H9 (cell line): ENCODE data around the gene ARHGAP24. TPM values are rescaled to one million over a fixed set of nuclear protein-coding genes. Genes with fewer than 3 reads are reported as not detected.
A peak's percentile ranks its signal among the peaks of the same experiment; 100 is the strongest.

Experiments used
- DNase-seq: peaks from one replicate; pipeline ENCODE4 v3.0.0-alpha.2; 2017
- H2AFZ ChIP-seq: one replicate; pipeline ENCODE4 v1.6.1; 2013; ENCODE audit warnings: mild to moderate bottlenecking, low read length, control low read depth, moderate library complexity
- H2AK5ac ChIP-seq: 2 replicates; pipeline ENCODE4 v1.6.1; 2013; ENCODE audit warnings: low read length, control low read depth, mixed read lengths; ENCODE audit not compliant: insufficient read length
- H2BK120ac ChIP-seq: one replicate; pipeline ENCODE4 v1.6.1; 2013; ENCODE audit warnings: low read depth, mild to moderate bottlenecking, low read length, control low read depth, inconsistent platforms; ENCODE audit not compliant: poor library complexity, severe bottlenecking
- H2BK12ac ChIP-seq: 2 replicates; pipeline ENCODE4 v1.6.1; 2013; ENCODE audit warnings: low read length, control low read depth, mixed read lengths, low read depth; ENCODE audit not compliant: insufficient read length
- H2BK15ac ChIP-seq: 2 replicates; pipeline ENCODE4 v1.6.1; 2013; ENCODE audit warnings: low read depth, low read length, control low read depth
- H2BK20ac ChIP-seq: one replicate; pipeline ENCODE4 v1.6.1; 2013; ENCODE audit warnings: low read depth, mild to moderate bottlenecking, low read length, control low read depth, inconsistent platforms; ENCODE audit not compliant: poor library complexity, severe bottlenecking
- H2BK5ac ChIP-seq: 2 replicates; pipeline ENCODE4 v1.6.1; 2013; ENCODE audit warnings: low read length, control low read depth, mixed read lengths; ENCODE audit not compliant: insufficient read length
- H3K14ac ChIP-seq: 2 replicates; pipeline ENCODE4 v1.6.1; 2013; ENCODE audit warnings: low read length, control low read depth; ENCODE audit not compliant: insufficient read depth
- H3K18ac ChIP-seq: 2 replicates; pipeline ENCODE4 v1.6.1; 2013; ENCODE audit warnings: low read depth, mild to moderate bottlenecking, mixed read lengths, low read length, control low read depth; ENCODE audit not compliant: insufficient read length
- H3K23ac ChIP-seq: 2 replicates; pipeline ENCODE4 v1.6.1; 2013; ENCODE audit warnings: low read length, control low read depth, mixed read lengths, low read depth; ENCODE audit not compliant: insufficient read length
- H3K23me2 ChIP-seq: 2 replicates; pipeline ENCODE4 v1.6.1; 2013; ENCODE audit warnings: low read depth, mild to moderate bottlenecking, mixed read lengths, low read length, control low read depth; ENCODE audit not compliant: insufficient read length, poor library complexity, severe bottlenecking
- H3K27ac ChIP-seq: 2 replicates; pipeline ENCODE4 v1.5.1; 2013; ENCODE audit warnings: low read length, control low read depth, mixed read lengths, low read depth; ENCODE audit not compliant: insufficient read length
- H3K27me3 ChIP-seq: 2 replicates; pipeline ENCODE4 v1.6.1; 2013; ENCODE audit warnings: low read length, control low read depth, inconsistent platforms; ENCODE audit not compliant: insufficient read depth
- H3K4ac ChIP-seq: 2 replicates; pipeline ENCODE4 v1.6.1; 2013; ENCODE audit warnings: low read depth, mild to moderate bottlenecking, control low read depth, inconsistent platforms, low read length, moderate library complexity
- H3K4me1 ChIP-seq: 2 replicates; pipeline ENCODE4 v1.6.1; 2013; ENCODE audit warnings: low read length, control low read depth, inconsistent platforms; ENCODE audit not compliant: insufficient read depth
- H3K4me2 ChIP-seq: 2 replicates; pipeline ENCODE4 v1.6.1; 2013; ENCODE audit warnings: low read length, control low read depth, mixed read lengths; ENCODE audit not compliant: insufficient read length, insufficient read depth
- H3K56ac ChIP-seq: 2 replicates; pipeline ENCODE4 v1.6.1; 2013; ENCODE audit warnings: low read depth, mild to moderate bottlenecking, mixed read lengths, low read length, control low read depth; ENCODE audit not compliant: insufficient read length
- H3K79me1 ChIP-seq: 2 replicates; pipeline ENCODE4 v1.6.1; 2013; ENCODE audit warnings: low read depth, mild to moderate bottlenecking, moderate library complexity, low read length, control low read depth, inconsistent platforms; ENCODE audit not compliant: insufficient read depth, poor library complexity, severe bottlenecking
- H3K79me2 ChIP-seq: 2 replicates; pipeline ENCODE4 v1.6.1; 2013; ENCODE audit warnings: low read length, control low read depth, inconsistent platforms; ENCODE audit not compliant: insufficient read depth
- H3K9ac ChIP-seq: 2 replicates; pipeline ENCODE4 v1.6.1; 2013; ENCODE audit warnings: low read length, control low read depth, mixed read lengths; ENCODE audit not compliant: insufficient read length; ENCODE audit errors: extremely low read depth
- H3K9me3 ChIP-seq: one replicate; pipeline ENCODE4 v1.6.1; 2013; ENCODE audit warnings: low read depth, low read length, inconsistent platforms; ENCODE audit not compliant: control insufficient read depth
- H3T11ph ChIP-seq: one replicate; pipeline ENCODE4 v1.6.1; 2013; ENCODE audit warnings: mild to moderate bottlenecking, low read length, control low read depth, inconsistent platforms
- H4K20me1 ChIP-seq: one replicate; pipeline ENCODE4 v1.6.1; 2013; ENCODE audit not compliant: control insufficient read depth, insufficient read length, insufficient read depth
- H4K5ac ChIP-seq: 2 replicates; pipeline ENCODE4 v1.6.1; 2013; ENCODE audit warnings: low read depth, mild to moderate bottlenecking, mixed read lengths, low read length, control low read depth; ENCODE audit not compliant: insufficient read length
- H4K8ac ChIP-seq: replicated peaks from 2 replicates; pipeline ENCODE4 v1.6.1; 2013; ENCODE audit warnings: low read length, control low read depth, mixed read lengths, low read depth; ENCODE audit not compliant: insufficient read length
- H4K91ac ChIP-seq: 2 replicates; pipeline ENCODE4 v1.6.1; 2013; ENCODE audit warnings: low read depth, mild to moderate bottlenecking, moderate library complexity, mixed read lengths, low read length, control low read depth; ENCODE audit not compliant: insufficient read length
- H3K27ac Mint-ChIP-seq, 3 experiments: 2 replicates in 2 of 3; 3 replicates in 1 of 3; pipeline ENCODE4 v1.8.0; 2020 to 2021; ENCODE audit warnings: mixed read lengths in 3 of 3, mild to moderate bottlenecking in 1 of 3, moderate library complexity in 1 of 3
- H3K27me3 Mint-ChIP-seq: 2 replicates; pipeline ENCODE4 v1.8.0; 2021; ENCODE audit warnings: low read depth, mild to moderate bottlenecking, moderate library complexity, mixed read lengths
- H3K36me3 Mint-ChIP-seq, 3 experiments: 2 replicates in 2 of 3; 3 replicates in 1 of 3; pipeline ENCODE4 v1.8.0; 2020 to 2021; ENCODE audit warnings: low read depth in 3 of 3, mixed read lengths in 3 of 3; ENCODE audit not compliant: insufficient read depth in 1 of 3
- H3K4me1 Mint-ChIP-seq, 2 experiments: 2 replicates each; pipeline ENCODE4 v1.8.0; 2020; ENCODE audit warnings: mixed read lengths in 2 of 2
- H3K4me3 Mint-ChIP-seq, 2 experiments: 2 replicates in 1 of 2; 3 replicates in 1 of 2; pipeline ENCODE4 v1.8.0; 2020 to 2021; ENCODE audit warnings: mild to moderate bottlenecking in 2 of 2, mixed read lengths in 2 of 2, moderate library complexity in 1 of 2
- H3K9me3 Mint-ChIP-seq, 2 experiments: 2 replicates in 1 of 2; 3 replicates in 1 of 2; pipeline ENCODE4 v1.8.0; 2020; ENCODE audit warnings: mild to moderate bottlenecking in 2 of 2, mixed read lengths in 2 of 2, moderate library complexity in 1 of 2
- WGBS: extraction: QIAGEN DNeasy Blood & Tissue Kit; methylation state at CpG from one replicate; pipeline ENCODE4 v1.1.7; 2013; ENCODE audit warnings: missing lambda C conversion rate, low lambda C conversion rate, mixed read lengths; ENCODE audit not compliant: insufficient read length; ENCODE audit errors: extremely low coverage; 5-methylcytosine and 5-hydroxymethylcytosine counted together
- total RNA-seq: library from RNA; stranded (reverse); gene quantifications from 2 replicates; pipeline ENCODE4 v1.2.1, GENCODE V29; 2021
- TF ChIP-seq, protein P1 (sequence below): fragments of 200-600 bp; sonication (generic); conservative IDR thresholded peaks from 3 replicates; pipeline ENCODE4 v1.8.0; 2021; ENCODE audit warnings: antibody characterized with exemption, mild to moderate bottlenecking

The ARHGAP24 gene
- total RNA-seq, 1 experiment from 2014 or later: 0.37 TPM

DNA sequence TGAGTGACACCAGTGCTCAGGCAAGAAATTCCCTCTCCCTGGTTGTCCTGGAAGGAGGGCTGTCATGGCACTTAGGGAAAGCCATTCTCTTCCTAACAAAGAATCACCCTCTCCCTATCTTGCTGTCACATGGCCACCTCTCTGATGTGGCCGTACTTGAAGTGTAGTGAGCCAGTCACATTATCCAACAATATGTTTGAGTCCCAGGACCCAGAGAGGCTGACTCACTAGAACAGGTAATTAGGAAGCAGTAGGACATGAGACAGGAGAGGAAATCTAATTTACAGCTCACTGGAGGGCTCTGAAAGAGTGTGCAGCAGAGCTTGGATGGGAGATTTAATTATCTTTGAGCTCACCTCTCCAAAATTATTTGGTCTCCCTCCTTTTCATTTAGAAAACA lies 299.1 kb downstream of the ARHGAP24 start:
- Histone ChIP-seq H3K4me2 (no peak overlapping the region), H2AK5ac (no peak overlapping the region), H2AFZ (no peak overlapping the region), H3K56ac (no peak overlapping the region), H3K79me1 (no peaks in the 10 kb centered on the region), H3K9ac (no peak overlapping the region), H4K5ac (no peak overlapping the region), H3K23ac (no peak overlapping the region), H3K4me1 (peaks cover 3% of the 10 kb centered on the region; the same call in 1 of the 2 replicates), H4K20me1 (no peaks in the 10 kb centered on the region), H3K4ac (no peak overlapping the region), H3K79me2 (no peaks in the 10 kb centered on the region), H2BK12ac (no peak overlapping the region), H3K27ac (no peak overlapping the region), H3K9me3 (no peaks in the 10 kb centered on the region), H2BK15ac (no peak overlapping the region), H3K14ac (no peak overlapping the region), H3K18ac (peak overlapping the region; percentile 0), H3T11ph (no peak overlapping the region), H4K91ac (no peak overlapping the region), H3K27me3 (no peaks in the 10 kb centered on the region), H2BK5ac (no peak overlapping the region), H2BK120ac (no peak overlapping the region), H3K23me2 (no peaks in the 10 kb centered on the region), H4K8ac (no peak overlapping the region), H2BK20ac (no peak overlapping the region)
- Mint-ChIP-seq H3K27ac (peak overlapping the region; percentile 27 to 95 (median 78); a peak in 6 of 7 replicates), H3K27me3 (no peaks in the 10 kb centered on the region), H3K4me3 (no peak overlapping the region), H3K9me3 (peaks cover 0 to 3% of the 10 kb centered on the region in 2 experiments; a peak in 2 of 5 replicates), H3K4me1 (peaks cover 26 to 27% of the 10 kb centered on the region in 2 experiments), H3K36me3 (peaks cover 0 to 2% (median 0%) of the 10 kb centered on the region in 3 experiments; a peak in 2 of 7 replicates)
- whole genome bisulfite sequencing: no CpG with 5 or more reads among the region's 1 CpG
- DNase-seq: no peak
- TF ChIP-seq, protein P1, sequence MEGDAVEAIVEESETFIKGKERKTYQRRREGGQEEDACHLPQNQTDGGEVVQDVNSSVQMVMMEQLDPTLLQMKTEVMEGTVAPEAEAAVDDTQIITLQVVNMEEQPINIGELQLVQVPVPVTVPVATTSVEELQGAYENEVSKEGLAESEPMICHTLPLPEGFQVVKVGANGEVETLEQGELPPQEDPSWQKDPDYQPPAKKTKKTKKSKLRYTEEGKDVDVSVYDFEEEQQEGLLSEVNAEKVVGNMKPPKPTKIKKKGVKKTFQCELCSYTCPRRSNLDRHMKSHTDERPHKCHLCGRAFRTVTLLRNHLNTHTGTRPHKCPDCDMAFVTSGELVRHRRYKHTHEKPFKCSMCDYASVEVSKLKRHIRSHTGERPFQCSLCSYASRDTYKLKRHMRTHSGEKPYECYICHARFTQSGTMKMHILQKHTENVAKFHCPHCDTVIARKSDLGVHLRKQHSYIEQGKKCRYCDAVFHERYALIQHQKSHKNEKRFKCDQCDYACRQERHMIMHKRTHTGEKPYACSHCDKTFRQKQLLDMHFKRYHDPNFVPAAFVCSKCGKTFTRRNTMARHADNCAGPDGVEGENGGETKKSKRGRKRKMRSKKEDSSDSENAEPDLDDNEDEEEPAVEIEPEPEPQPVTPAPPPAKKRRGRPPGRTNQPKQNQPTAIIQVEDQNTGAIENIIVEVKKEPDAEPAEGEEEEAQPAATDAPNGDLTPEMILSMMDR: no peak
